ENCODE measurements around the gene TTLL11. TPM values are rescaled to one million over a fixed set of nuclear protein-coding genes. Genes with fewer than 3 reads are reported as not detected.

Gene TTLL11
- total RNA-seq, 1 donor, result 6.2 TPM

DNA sequence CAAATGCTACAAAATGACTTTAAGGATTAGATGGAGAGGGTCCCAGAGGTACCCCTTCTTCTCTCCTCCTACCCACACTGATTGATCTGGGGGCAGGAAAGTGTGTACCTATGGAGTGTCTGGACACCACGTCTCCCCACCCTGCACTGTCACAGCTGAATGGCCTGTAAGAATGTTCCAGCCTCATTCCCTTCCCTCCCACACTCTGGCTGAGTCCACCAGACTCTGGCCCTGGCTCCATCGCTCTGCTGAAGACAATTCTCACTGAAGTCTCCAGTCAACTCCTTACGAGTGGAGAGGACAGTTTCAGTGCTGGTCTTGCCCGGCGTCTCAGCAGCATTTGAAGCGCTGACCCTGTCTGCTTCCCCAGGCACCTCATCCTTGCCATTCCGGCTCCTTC is 105.8 kb downstream of the TTLL11 start:
- H2AFZ ChIP-seq (ENCODE audit: low read length), result no peak overlapping the region
- peaks cover 31% of the 10 kb centered on the region for H3K4me1 ChIP-seq (ENCODE audit: insufficient read depth, low read length)
- no peaks in the 10 kb centered on the region for H4K20me1 ChIP-seq (ENCODE audit: insufficient read depth, low read length)
- TF ChIP-seq, protein P1, sequence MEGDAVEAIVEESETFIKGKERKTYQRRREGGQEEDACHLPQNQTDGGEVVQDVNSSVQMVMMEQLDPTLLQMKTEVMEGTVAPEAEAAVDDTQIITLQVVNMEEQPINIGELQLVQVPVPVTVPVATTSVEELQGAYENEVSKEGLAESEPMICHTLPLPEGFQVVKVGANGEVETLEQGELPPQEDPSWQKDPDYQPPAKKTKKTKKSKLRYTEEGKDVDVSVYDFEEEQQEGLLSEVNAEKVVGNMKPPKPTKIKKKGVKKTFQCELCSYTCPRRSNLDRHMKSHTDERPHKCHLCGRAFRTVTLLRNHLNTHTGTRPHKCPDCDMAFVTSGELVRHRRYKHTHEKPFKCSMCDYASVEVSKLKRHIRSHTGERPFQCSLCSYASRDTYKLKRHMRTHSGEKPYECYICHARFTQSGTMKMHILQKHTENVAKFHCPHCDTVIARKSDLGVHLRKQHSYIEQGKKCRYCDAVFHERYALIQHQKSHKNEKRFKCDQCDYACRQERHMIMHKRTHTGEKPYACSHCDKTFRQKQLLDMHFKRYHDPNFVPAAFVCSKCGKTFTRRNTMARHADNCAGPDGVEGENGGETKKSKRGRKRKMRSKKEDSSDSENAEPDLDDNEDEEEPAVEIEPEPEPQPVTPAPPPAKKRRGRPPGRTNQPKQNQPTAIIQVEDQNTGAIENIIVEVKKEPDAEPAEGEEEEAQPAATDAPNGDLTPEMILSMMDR (IDR thresholded peaks at IDR 0.05; ENCODE audit: extremely low read depth, low read depth, low read length), result no peak
- no peaks in the 10 kb centered on the region for H3K9me3 ChIP-seq (ENCODE audit: low read depth, low read length)
- no peaks in the 10 kb centered on the region for H3K27me3 ChIP-seq (ENCODE audit: insufficient read depth, low read length)
- no peak overlapping the region for H3K4me3 ChIP-seq (ENCODE audit: insufficient read depth, low read length)
- no peak overlapping the region for H3K27ac ChIP-seq (ENCODE audit: low read depth, low read length)
- no peaks in the 10 kb centered on the region for H3K79me2 ChIP-seq (ENCODE audit: insufficient read depth, low read length)
- H3K36me3 ChIP-seq (ENCODE audit: insufficient read depth, low read length), result no peaks in the 10 kb centered on the region
- no peak overlapping the region for H3K4me2 ChIP-seq (ENCODE audit: insufficient read depth, low read length)
- DNase-seq (ENCODE audit: insufficient read length, low spot score, missing footprints), result no peak

DNA sequence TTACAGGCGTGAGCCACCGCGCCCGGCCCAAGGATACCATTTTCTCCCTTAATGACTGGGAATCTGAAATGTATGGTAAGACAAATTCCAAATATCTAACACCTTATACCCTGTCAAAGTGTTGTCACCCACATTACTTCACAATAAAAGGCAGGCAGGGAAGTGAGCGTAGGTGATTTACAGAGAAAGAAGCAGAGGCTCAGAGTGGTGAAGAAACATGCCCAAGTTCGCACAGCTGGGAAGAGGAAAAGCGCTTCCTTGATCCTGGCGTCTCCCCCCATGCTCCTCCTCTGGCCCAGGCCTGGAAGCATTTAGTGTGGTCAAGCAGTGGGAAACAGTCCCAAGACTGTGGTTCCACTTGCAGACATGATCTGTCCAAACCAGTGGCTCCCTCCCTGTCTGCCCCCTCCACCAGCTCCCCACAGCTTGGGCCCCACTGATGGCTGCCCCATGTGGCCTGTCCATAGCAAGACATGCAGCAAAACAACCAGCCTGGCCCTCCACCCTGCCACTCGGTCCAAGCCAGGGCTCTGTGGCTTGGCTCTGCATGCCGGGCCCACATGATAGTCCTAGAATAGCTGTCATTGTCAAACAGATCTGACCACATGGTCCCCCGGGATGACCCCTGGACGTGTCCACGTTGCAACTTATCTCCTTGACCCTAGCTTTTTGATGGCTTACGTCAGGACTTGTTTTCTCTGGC is 107.2 kb downstream of the TTLL11 start:
- TF ChIP-seq, protein P1 (IDR thresholded peaks at IDR 0.05; ENCODE audit: extremely low read depth, low read depth, low read length), result peak; percentile 54
- Histone ChIP-seq H3K36me3 (ENCODE audit: insufficient read depth, low read length) (no peaks in the 10 kb centered on the region), H3K4me2 (ENCODE audit: insufficient read depth, low read length) (no peak overlapping the region), H3K4me3 (ENCODE audit: insufficient read depth, low read length) (no peak overlapping the region), H3K4me1 (ENCODE audit: insufficient read depth, low read length) (peaks cover 31% of the 10 kb centered on the region), H4K20me1 (ENCODE audit: insufficient read depth, low read length) (no peaks in the 10 kb centered on the region), H3K9me3 (ENCODE audit: low read depth, low read length) (no peaks in the 10 kb centered on the region), H3K79me2 (ENCODE audit: insufficient read depth, low read length) (no peaks in the 10 kb centered on the region), H3K27ac (ENCODE audit: low read depth, low read length) (peak overlapping the region; percentile 96), H2AFZ (ENCODE audit: low read length) (no peak overlapping the region), H3K27me3 (ENCODE audit: insufficient read depth, low read length) (no peaks in the 10 kb centered on the region)
- peak; percentile 80 for DNase-seq (ENCODE audit: insufficient read length, low spot score, missing footprints)

DNA sequence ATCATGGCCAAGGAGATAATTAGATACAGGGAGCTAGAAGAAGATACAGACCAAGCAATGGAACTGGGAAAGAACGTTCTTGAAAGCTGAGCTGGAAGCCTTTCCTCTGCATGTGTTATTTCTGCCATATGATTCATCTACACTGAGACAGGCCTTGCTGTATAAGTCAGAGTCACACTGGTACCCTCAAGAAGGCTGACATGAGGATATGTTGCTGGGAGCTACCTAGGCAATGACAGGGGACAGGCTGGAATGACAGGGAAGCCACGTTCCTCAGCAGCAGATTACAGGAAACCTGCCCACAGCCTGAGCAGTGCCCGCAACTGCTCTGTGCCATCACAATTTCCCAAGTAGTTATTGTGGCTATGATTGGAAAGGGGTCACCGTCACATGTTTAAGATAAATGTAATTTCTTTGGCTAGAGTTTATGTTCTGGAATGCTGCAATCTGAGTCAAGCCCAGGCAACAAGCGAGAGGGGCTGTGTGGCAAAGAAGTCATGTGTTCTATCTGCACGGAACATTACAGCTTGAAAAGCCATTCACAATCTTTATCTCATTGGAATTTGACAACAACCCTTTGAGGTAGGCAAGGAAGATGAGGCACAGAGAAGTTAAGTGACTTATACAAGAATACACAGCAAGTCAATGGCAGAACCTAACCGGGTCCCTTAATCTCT is 108.2 kb downstream of the TTLL11 start:
- DNase-seq (ENCODE audit: insufficient read length, low spot score, missing footprints), result peak; percentile 92
- H3K79me2 ChIP-seq (ENCODE audit: insufficient read depth, low read length), result no peaks in the 10 kb centered on the region
- H3K36me3 ChIP-seq (ENCODE audit: insufficient read depth, low read length), result no peaks in the 10 kb centered on the region
- H3K9me3 ChIP-seq (ENCODE audit: low read depth, low read length), result no peaks in the 10 kb centered on the region
- H3K27ac ChIP-seq (ENCODE audit: low read depth, low read length), result peak overlapping the region; percentile 96
- H3K27me3 ChIP-seq (ENCODE audit: insufficient read depth, low read length), result no peaks in the 10 kb centered on the region
- peak overlapping the region; percentile 60 for H3K4me2 ChIP-seq (ENCODE audit: insufficient read depth, low read length)
- TF ChIP-seq, protein P1 (IDR thresholded peaks at IDR 0.05; ENCODE audit: extremely low read depth, low read depth, low read length), result no peak
- no peak overlapping the region for H3K4me3 ChIP-seq (ENCODE audit: insufficient read depth, low read length)
- H2AFZ ChIP-seq (ENCODE audit: low read length), result no peak overlapping the region
- no peaks in the 10 kb centered on the region for H4K20me1 ChIP-seq (ENCODE audit: insufficient read depth, low read length)
- peaks cover 31% of the 10 kb centered on the region for H3K4me1 ChIP-seq (ENCODE audit: insufficient read depth, low read length)

DNA sequence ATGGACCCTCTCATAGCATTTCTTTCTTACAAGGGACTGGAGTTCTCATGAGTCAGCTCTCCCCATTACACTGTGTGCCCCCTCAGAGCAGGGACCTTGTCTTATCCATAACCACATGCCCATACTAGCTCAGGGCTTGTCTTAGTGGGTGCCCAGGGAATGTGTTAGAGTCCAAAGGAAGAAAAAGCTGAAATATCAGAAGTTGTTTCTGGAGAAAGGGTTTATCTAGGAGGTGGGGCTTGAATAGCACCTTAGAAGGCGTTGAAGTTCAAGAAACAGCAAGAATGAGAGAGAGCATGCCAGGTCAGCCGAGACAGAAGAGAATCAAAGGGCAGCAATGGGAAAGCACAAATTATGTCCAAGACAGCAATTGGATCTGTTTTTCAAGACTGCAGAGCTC is 109.4 kb downstream of the TTLL11 start:
- Histone ChIP-seq H3K36me3 (ENCODE audit: insufficient read depth, low read length) (no peaks in the 10 kb centered on the region), H3K27ac (ENCODE audit: low read depth, low read length) (peak overlapping the region; percentile 96), H3K27me3 (ENCODE audit: insufficient read depth, low read length) (no peaks in the 10 kb centered on the region), H3K79me2 (ENCODE audit: insufficient read depth, low read length) (no peaks in the 10 kb centered on the region), H3K4me2 (ENCODE audit: insufficient read depth, low read length) (peak overlapping the region; percentile 60), H4K20me1 (ENCODE audit: insufficient read depth, low read length) (no peaks in the 10 kb centered on the region), H3K4me3 (ENCODE audit: insufficient read depth, low read length) (no peak overlapping the region), H2AFZ (ENCODE audit: low read length) (no peak overlapping the region), H3K4me1 (ENCODE audit: insufficient read depth, low read length) (peaks cover 31% of the 10 kb centered on the region), H3K9me3 (ENCODE audit: low read depth, low read length) (no peaks in the 10 kb centered on the region)
- DNase-seq (ENCODE audit: insufficient read length, low spot score, missing footprints), result no peak
- TF ChIP-seq, protein P1 (IDR thresholded peaks at IDR 0.05; ENCODE audit: extremely low read depth, low read depth, low read length), result no peak
